Stimulated activated CD4-positive, alpha-beta T cell treated with anti-CD3 and anti-CD28 coated beads, Interleukin-12 subunit alpha, Interleukin-12 subunit beta, amount 100 ng/mL, for 4 hours (primary cell): ENCODE data around the gene ALDOB.
"Not testable (repeated sequence)": the region's sequence is repeated elsewhere in the genome, so short reads cannot be mapped to it uniquely, and the experiment has no call there.

Experiments
- DNase-seq: peaks from one replicate; pipeline ENCODE4 v3.0.0-alpha.2; 2020

ALDOB gene

DNA sequence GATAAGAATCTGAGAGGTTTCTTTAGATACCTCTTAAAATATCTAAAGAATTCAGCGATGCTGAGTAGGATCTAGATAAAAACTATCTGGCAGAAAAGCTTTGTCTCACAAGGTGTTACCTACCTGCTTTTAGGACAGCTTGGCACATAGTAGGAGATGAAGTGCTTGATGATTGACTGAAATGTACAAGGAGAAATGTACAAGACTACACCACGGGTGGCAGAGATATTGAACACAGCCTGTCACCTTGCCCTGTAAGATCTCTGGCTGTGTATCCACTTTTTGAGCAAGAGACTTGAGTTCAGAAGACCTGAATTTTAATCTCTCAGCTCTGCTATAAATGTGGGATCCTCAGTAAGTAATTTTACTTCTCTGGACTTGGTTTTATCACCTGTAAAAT lies 15.7 kb downstream of the ALDOB start:
- DNase-seq = no peak

GRCh38 chr9:101418518-101419430 lies 16.8 kb downstream of the ALDOB start:
- DNase-seq = no peak

DNA sequence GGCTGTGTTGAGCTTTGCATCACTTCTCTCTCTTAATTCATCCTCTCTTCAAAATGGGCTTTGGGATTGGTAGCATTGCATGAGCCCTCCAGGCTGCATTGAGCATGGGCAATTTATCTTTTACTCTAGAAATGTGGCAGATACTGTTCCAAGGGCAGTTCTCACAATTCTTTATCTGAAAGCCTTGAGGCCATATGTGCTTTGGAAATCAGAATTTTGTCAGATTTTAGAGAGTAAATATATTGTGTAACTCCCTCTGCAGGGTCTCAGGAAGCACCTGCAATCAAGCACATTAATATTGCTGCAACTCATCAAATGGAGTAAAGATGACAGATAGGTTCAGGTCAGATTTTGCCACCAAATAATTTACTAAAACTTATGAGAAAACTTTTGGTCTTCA lies 17.6 kb downstream of the ALDOB start:
- no peak for DNase-seq

DNA sequence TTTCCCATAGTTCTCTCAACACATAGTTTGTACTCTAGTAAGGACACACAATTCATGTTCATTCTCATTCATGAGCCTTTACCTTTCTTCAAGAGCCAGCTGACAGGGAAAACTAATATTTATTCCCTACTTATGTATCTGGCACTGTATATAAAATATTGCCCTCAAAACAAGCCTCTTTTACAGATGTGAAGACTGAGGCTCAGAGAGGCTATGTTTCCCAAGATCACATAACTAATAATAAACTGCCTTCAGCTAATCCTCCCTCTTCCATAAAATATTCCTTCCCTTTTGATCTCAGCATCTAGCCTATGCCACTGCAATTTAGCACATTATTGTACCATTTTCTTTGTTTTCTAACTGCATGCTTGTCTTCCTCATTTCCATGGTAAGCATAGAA lies 18.2 kb downstream of the ALDOB start:
- no peak for DNase-seq

DNA sequence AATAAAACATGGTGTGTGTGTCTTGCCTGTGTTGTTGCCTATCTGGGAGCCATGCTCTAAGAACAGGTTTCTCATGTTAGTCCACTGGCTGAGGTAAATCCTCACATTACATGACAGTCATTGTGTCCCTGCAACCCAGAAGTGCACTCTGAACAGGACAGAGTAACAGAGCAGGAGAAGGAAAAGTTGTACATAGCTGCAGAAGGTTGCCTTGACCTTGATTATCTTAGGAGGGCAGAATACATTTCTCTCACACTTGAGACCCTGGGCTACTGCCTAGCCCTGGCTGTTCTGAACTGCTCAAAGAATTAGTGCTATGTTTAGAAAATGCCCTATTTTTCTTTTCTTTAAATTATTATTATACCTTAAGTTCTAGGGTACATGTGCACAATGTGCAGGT lies 20.0 kb downstream of the ALDOB start:
- DNase-seq = no peak

GRCh38 chr9:101414839-101415238 lies 20.7 kb downstream of the ALDOB start:
- no peak for DNase-seq

- DNase-seq = no peak
Observed at GRCh38 chr9:101409079-101409477, 26.5 kb downstream of the ALDOB start.

GRCh38 chr9:101408374-101409078 lies 27.0 kb downstream of the ALDOB start:
- no peak for DNase-seq

- no peak for DNase-seq
Observed at GRCh38 chr9:101403516-101404285, 31.9 kb downstream of the ALDOB start.

- no peak for DNase-seq
Observed at GRCh38 chr9:101400120-101400519, 35.5 kb downstream of the ALDOB start.

- no peak for DNase-seq
Observed at GRCh38 chr9:101399643-101399970, 36.0 kb downstream of the ALDOB start.

DNA sequence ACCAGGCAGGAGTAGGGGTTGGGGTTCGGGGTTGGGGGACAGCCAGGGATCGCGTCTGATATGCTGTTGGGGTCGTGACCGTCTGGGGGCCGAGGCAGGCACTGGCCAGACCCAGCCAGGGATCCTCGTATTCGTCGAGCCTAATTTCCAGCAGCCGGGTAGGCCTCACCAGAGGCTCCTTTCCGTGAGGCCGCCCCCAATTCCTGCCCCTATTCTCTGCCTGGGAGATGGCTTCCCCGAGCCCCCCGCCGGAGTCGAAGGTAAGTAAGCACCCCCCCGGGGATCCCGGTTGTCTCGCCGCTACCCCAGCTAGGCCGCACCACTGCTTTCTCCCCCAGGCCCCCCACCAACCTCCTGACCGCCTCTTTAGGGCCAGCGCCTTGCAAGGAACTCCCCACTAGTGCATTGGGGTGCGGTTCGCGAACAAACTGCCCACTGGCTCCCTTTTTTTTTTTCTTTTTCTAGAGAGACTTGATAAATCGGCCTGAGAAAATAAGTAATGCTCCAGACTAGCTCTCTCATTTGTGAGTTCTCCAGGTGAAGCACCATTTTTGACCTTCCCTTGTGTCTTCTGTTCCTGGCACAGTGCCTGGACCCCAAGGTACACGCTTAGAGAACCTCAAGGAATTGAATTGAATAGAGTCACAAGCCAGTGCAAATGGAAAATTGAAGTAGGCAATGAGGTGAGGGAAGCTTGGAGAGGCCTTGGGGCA lies 36.5 kb downstream of the ALDOB start:
- no peak for DNase-seq

- DNase-seq = peak; percentile 91
Observed at GRCh38 chr9:101398068-101398929, 37.3 kb downstream of the ALDOB start, which contains the start of the genes MRPL50 and ZNF189. Gene MRPL50 (minus strand): TSS chr9:101398618. CDS start chr9:101398592, 26 bp downstream. Gene ZNF189 (plus strand): TSS chr9:101398851. CDS start chr9:101399157, 306 bp downstream.

DNA sequence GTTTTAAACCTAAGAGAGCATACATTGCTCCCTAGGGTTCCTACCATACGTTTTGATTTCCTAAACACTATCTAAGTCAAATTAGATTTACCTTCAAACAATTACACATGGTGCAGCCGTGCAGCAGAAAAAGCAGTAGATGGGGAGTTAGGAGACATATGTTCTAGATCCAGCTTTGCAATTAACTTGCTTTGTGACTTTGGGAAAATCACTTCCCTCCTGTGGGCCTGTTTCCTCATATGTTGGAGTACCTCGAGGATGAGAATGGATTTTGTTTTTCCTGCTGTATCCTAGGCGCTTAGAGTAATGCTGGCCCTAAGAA lies 37.9 kb downstream of the ALDOB start:
- DNase-seq = no peak

DNA sequence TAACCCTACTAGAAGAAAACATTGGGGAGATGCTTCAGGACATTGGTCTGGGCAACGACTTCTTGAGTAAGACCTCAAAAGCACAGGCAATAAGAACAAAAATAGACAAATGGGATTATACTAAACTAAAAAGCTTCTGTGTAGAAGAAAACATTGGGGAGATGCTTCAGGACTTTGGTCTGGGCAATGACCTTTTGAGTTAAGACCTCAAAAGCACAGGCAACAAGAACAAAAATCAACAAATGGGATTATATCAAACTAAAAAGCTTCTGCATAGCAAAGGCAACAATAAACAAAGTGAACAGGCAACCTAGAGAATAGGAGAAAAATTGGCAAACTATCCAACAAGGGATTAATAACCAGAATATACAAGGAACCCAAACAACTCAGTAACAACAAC lies 40.9 kb downstream of the ALDOB start:
- no peak for DNase-seq

- no peak for DNase-seq
Observed at GRCh38 chr9:101393135-101393534, 42.4 kb downstream of the ALDOB start.

- DNase-seq = no peak
Observed at GRCh38 chr9:101388507-101388993, 47.0 kb downstream of the ALDOB start.

- no peak for DNase-seq
Observed at GRCh38 chr9:101387871-101388506, 47.6 kb downstream of the ALDOB start.

DNA sequence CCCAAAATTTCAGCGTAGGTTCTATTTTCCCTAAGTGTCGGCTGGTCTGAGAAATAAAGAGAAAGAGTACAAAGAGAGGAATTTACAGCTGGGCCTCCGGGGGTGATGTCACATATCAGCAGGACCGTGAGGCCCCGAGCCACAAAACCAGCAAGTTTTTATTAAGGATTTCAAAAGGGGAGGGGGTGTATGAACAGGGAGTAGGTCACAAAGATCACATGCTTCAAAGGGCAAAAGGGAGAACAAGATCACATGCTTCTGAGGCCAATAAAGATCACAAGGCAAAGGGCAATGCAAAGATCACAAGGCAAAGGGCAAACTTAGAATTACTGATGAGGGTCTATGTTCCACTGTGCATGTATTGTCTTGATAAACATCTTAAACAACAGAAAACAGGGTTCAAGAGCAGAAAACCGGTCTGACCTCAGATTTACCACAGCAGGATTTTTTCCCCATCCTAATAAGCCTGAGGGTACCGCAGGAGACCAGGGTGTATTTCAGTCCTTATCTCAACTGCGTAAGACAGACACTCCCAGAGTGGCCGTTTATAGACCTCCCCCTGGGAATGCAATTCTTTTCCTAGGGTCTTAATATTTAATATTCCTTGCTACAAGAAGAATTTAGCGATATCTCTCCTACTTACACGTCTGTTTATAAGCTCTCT lies 50.6 kb downstream of the ALDOB start, which contains the start of gene BAAT:
Gene BAAT (minus strand): TSS at position 134 of the 664 bp plus-strand sequence. CDS start 13,602 bp downstream, outside the sequence.
- not testable (repeated sequence) for DNase-seq

DNA sequence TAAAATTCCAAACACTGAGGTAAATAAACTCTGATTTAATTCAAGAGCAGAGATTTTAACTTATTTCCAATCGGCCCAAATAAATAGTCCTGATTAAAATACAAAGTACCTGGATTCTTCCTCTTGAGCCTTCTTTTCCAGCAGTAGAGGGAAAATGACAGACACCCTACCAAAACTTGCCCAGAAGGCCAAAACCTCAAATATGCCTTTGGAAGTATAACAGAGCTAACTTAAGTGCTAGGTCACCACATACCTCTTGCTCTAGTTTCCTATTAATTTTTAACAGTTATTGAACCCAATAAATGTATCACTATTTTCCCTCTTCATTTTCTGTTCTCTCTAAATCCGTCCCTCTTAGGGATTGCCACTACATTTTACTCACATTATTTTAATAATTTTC lies 52.2 kb downstream of the ALDOB start:
- DNase-seq = no peak
